IMR-90 (cell line): ENCODE measurements around the gene EVL. TPM values are rescaled to one million over a fixed set of nuclear protein-coding genes. Genes with fewer than 3 reads are reported as not detected.

Experiments
- ATAC-seq: fragments of 200-7000 bp; cut with Tn5 transposase; 2 replicates; pipeline ENCODE4 v1.9.1; 2020; ENCODE audit warnings: low read depth, mild to moderate bottlenecking, moderate library complexity
- BruUV-seq: library from RNA; stranded (reverse); fragments of 400-500 nt; replicated peaks from 2 replicates; lab custom pipeline; 2021; lab: Mats Ljungman, UMichigan
- CTCF ChIA-PET: fragments of 300-600 bp; formaldehyde crosslinking; extraction: SDS; loops from one replicate; lab custom pipeline; 2021; ENCODE audit warnings: antibody characterized with exemption; lab: Yijun Ruan, JAX
- POLR2A ChIA-PET: fragments of 300-600 bp; sonication (Branson Sonifier 250); formaldehyde crosslinking; loops from one replicate; lab custom pipeline; 2022; ENCODE audit warnings: antibody characterized with exemption; ENCODE audit not compliant: unreplicated experiment; lab: Charles Lee
- DNase-seq: peaks from one replicate; pipeline ENCODE4 v3.0.0; 2013
- H2AFZ ChIP-seq: replicated peaks from 2 replicates; pipeline ENCODE3; 2013; ENCODE audit warnings: low read length, mild to moderate bottlenecking; ENCODE audit not compliant: poor library complexity
- H2AK5ac ChIP-seq: 2 replicates; pipeline ENCODE4 v1.6.1; 2013; ENCODE audit warnings: low read depth, low read length, inconsistent platforms
- H2AK9ac ChIP-seq: replicated peaks from 2 replicates; pipeline ENCODE3; 2013; ENCODE audit warnings: mild to moderate bottlenecking, low read depth, low read length, moderate library complexity; ENCODE audit not compliant: poor library complexity
- H2BK120ac ChIP-seq: 2 replicates; pipeline ENCODE4 v1.6.1; 2013; ENCODE audit warnings: low read depth, low read length, inconsistent platforms
- H2BK15ac ChIP-seq: 3 replicates; pipeline ENCODE4 v1.6.1; 2013; ENCODE audit warnings: low read depth, low read length, inconsistent platforms
- H2BK20ac ChIP-seq: 2 replicates; pipeline ENCODE4 v1.6.1; 2013; ENCODE audit warnings: low read depth, mild to moderate bottlenecking, inconsistent platforms, low read length, moderate library complexity
- H2BK5ac ChIP-seq: 2 replicates; pipeline ENCODE4 v1.6.1; 2013; ENCODE audit warnings: mild to moderate bottlenecking, low read depth, low read length, inconsistent platforms; ENCODE audit not compliant: poor library complexity, severe bottlenecking
- H3K14ac ChIP-seq: replicated peaks from 2 replicates; pipeline ENCODE4 v1.6.1; 2013; ENCODE audit warnings: low read depth, low read length, inconsistent platforms
- H3K18ac ChIP-seq: 2 replicates; pipeline ENCODE4 v1.6.1; 2013; ENCODE audit warnings: low read depth, low read length, control low read depth
- H3K23ac ChIP-seq: 2 replicates; pipeline ENCODE4 v1.6.1; 2013; ENCODE audit warnings: low read depth, low read length, inconsistent platforms
- H3K27ac ChIP-seq: 2 replicates; pipeline ENCODE4 v1.5.1; 2013; ENCODE audit warnings: mild to moderate bottlenecking, control low read depth, low read length; ENCODE audit not compliant: insufficient read depth
- H3K27me3 ChIP-seq: 2 replicates; pipeline ENCODE4 v1.6.1; 2013; ENCODE audit warnings: low read length; ENCODE audit not compliant: control insufficient read depth, insufficient read depth
- H3K36me3 ChIP-seq: 2 replicates; pipeline ENCODE4 v1.6.1; 2013; ENCODE audit warnings: low read length, mixed read lengths; ENCODE audit not compliant: control insufficient read depth, insufficient read depth
- H3K4ac ChIP-seq: 2 replicates; pipeline ENCODE4 v1.6.1; 2013; ENCODE audit warnings: low read depth, low read length, inconsistent platforms
- H3K4me1 ChIP-seq: 2 replicates; pipeline ENCODE4 v1.6.1; 2013; ENCODE audit warnings: low read length, mixed read lengths; ENCODE audit not compliant: control insufficient read depth, insufficient read depth
- H3K4me2 ChIP-seq: 2 replicates; pipeline ENCODE4 v1.6.1; 2013; ENCODE audit warnings: low read depth, mild to moderate bottlenecking, control low read depth, low read length, moderate library complexity
- H3K4me3 ChIP-seq: 2 replicates; pipeline ENCODE4 v1.5.1; 2013; ENCODE audit warnings: low read depth, mild to moderate bottlenecking, control low read depth, low read length, moderate library complexity; ENCODE audit not compliant: insufficient read depth
- H3K56ac ChIP-seq: 2 replicates; pipeline ENCODE4 v1.6.1; 2013; ENCODE audit warnings: low read length, inconsistent platforms; ENCODE audit not compliant: insufficient read depth; ENCODE audit errors: extremely low read depth
- H3K79me1 ChIP-seq, 2 experiments: 2 replicates each; pipeline ENCODE4 v1.6.1; 2013; ENCODE audit warnings: low read length in 2 of 2, inconsistent platforms in 1 of 2, low read depth in 1 of 2
- H3K9ac ChIP-seq: 2 replicates; pipeline ENCODE4 v1.6.1; 2013; ENCODE audit warnings: low read depth, low read length, control low read depth
- H3K9me1 ChIP-seq: 2 replicates; pipeline ENCODE4 v1.6.1; 2013; ENCODE audit warnings: low read length, inconsistent platforms; ENCODE audit not compliant: insufficient read depth
- H3K9me3 ChIP-seq: 2 replicates; pipeline ENCODE4 v1.6.1; 2013; ENCODE audit warnings: low read length; ENCODE audit not compliant: control insufficient read depth, insufficient read depth
- H4K20me1 ChIP-seq: 2 replicates; pipeline ENCODE4 v1.6.1; 2013; ENCODE audit warnings: low read length, inconsistent platforms; ENCODE audit not compliant: insufficient read depth
- H4K5ac ChIP-seq: 2 replicates; pipeline ENCODE4 v1.6.1; 2013; ENCODE audit warnings: mild to moderate bottlenecking, low read depth, low read length, control low read depth
- H4K8ac ChIP-seq, 2 experiments: 2 replicates each; pipeline ENCODE4 v1.6.1; 2013; ENCODE audit warnings: low read depth in 2 of 2, low read length in 2 of 2, control low read depth in 1 of 2, inconsistent platforms in 1 of 2
- H4K91ac ChIP-seq: 2 replicates; pipeline ENCODE4 v1.6.1; 2013; ENCODE audit warnings: low read depth, low read length, inconsistent platforms; ENCODE audit not compliant: insufficient read depth
- CHD1 ChIP-seq: IDR thresholded peaks from 2 replicates; pipeline ENCODE4 v1.6.1; 2012; ENCODE audit warnings: low read depth, low read length, improper control_type of control experiment
- MXI1 ChIP-seq: IDR thresholded peaks from 2 replicates; pipeline ENCODE4 v1.6.1; 2012; ENCODE audit warnings: low read depth, mild to moderate bottlenecking, low read length, moderate library complexity, borderline replicate concordance
- RAD21 ChIP-seq: IDR thresholded peaks from 2 replicates; pipeline ENCODE4 v1.6.1; 2012; ENCODE audit warnings: low read length, improper control_type of control experiment
- RCOR1 ChIP-seq: IDR thresholded peaks from 2 replicates; pipeline ENCODE4 v1.6.1; 2012; ENCODE audit warnings: mild to moderate bottlenecking, low read length, improper control_type of control experiment; ENCODE audit not compliant: insufficient replicate concordance
- RFX5 ChIP-seq: IDR thresholded peaks from 2 replicates; pipeline ENCODE4 v1.8.0; 2012; ENCODE audit warnings: low read depth, mild to moderate bottlenecking, low read length, moderate library complexity
- SMC3 ChIP-seq: fragments of 150-350 bp; IDR thresholded peaks from 2 replicates; pipeline ENCODE4 v1.6.1; 2016; ENCODE audit warnings: low read depth, mild to moderate bottlenecking, antibody characterized with exemption, low read length, moderate library complexity
- WGBS, 2 experiments: methylation state at CpG; one replicate each; pipeline versions ENCODE4 v1.1.5 to v1.1.7; 2013; ENCODE audit warnings: missing lambda C conversion rate in 2 of 2; ENCODE audit not compliant: insufficient read length in 1 of 2; ENCODE audit errors: extremely low coverage in 2 of 2; 5-methylcytosine and 5-hydroxymethylcytosine counted together
- dilution Hi-C: fragments of 300-500 bp; cut with HindIII; formaldehyde crosslinking; loops from one replicate; pipeline ENCODE4 v1.14.3; 2018; ENCODE audit warnings: low sequenced_read_pairs; ENCODE audit not compliant: unreplicated experiment
- in situ Hi-C: fragments of 300-500 bp; cut with MboI; formaldehyde crosslinking; loops from 3 replicates; pipeline ENCODE4 v1.14.3; 2019; ENCODE audit warnings: low sequenced_read_pairs, inconsistent platforms, mixed read lengths
- intact Hi-C: fragments of 100-400 bp; cut with micrococcal nuclease; formaldehyde crosslinking; loops from 2 replicates; pipeline ENCODE4 v1.10.0; 2022
- polyA plus RNA-seq, 3 experiments: library from polyadenylated mRNA; depleted of rRNA; stranded (reverse); fragments of >200 nt; gene quantifications; 2 replicates each; pipeline ENCODE4 v1.2.3, GENCODE V29; 2012; ENCODE audit warnings: low replicate concordance in 1 of 3
- total RNA-seq: library from RNA; depleted of rRNA; stranded (reverse); fragments of >200 nt; gene quantifications from 2 replicates; pipeline ENCODE4 v1.2.3, GENCODE V29; 2012
- TF ChIP-seq, protein P1 (sequence below): conservative IDR thresholded peaks from 2 replicates; pipeline ENCODE4 v1.5.1; 2012; ENCODE audit warnings: mild to moderate bottlenecking, low read depth, low read length, improper control_type of control experiment

The EVL gene
- total and polyA plus RNA-seq, 2 of the 4 experiments (the other 2 are of a cell fraction): 7.2 to 36.5 TPM

DNA sequence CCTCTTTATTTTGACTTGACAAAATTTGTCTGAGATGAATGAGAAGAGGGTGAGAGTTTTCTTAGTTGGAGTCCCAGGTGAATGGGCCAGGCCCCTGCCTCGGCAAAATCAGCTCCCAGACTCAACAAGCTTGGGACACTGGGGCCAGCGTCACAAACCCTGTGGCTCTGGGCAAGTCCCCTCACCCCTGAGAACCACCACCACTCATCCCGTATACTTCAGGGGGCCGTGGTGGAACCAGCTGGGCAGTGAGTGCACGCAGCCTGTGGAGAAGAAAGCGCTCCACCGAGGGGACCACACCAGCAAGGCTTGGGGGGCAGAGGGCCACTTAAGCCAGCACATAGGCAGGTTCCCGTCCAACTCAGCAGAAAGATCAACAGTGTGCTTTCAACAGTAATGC is 54.0 kb downstream of the EVL start:
- no peak overlapping the region for H2BK120ac ChIP-seq
- POLR2A ChIA-PET: no interaction called here
- no peak overlapping the region for H2AFZ ChIP-seq
- 92% methylated on average over 6 of the region's 8 CpGs; no CpG with 5 or more reads in 1 of the 2 experiments for WGBS, 2 experiments
- dilution Hi-C loops: no loop called here
- no peak overlapping the region for H3K9ac ChIP-seq
- CTCF ChIA-PET: no interaction called here
- H3K27me3 ChIP-seq: no peaks in the 10 kb centered on the region
- H3K56ac ChIP-seq: no peak overlapping the region
- no peak overlapping the region for H4K8ac ChIP-seq
- H3K23ac ChIP-seq: no peak overlapping the region
- H4K5ac ChIP-seq: no peak overlapping the region
- no peak overlapping the region for H2BK20ac ChIP-seq
- no peak overlapping the region for H2BK15ac ChIP-seq
- intact Hi-C loops: no loop called here
- no peak for TF ChIP-seq SMC3
- no peak for TF ChIP-seq CHD1
- no peak for TF ChIP-seq RFX5
- no peak for TF ChIP-seq RCOR1
- TF ChIP-seq, protein P1, sequence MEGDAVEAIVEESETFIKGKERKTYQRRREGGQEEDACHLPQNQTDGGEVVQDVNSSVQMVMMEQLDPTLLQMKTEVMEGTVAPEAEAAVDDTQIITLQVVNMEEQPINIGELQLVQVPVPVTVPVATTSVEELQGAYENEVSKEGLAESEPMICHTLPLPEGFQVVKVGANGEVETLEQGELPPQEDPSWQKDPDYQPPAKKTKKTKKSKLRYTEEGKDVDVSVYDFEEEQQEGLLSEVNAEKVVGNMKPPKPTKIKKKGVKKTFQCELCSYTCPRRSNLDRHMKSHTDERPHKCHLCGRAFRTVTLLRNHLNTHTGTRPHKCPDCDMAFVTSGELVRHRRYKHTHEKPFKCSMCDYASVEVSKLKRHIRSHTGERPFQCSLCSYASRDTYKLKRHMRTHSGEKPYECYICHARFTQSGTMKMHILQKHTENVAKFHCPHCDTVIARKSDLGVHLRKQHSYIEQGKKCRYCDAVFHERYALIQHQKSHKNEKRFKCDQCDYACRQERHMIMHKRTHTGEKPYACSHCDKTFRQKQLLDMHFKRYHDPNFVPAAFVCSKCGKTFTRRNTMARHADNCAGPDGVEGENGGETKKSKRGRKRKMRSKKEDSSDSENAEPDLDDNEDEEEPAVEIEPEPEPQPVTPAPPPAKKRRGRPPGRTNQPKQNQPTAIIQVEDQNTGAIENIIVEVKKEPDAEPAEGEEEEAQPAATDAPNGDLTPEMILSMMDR: no peak
- TF ChIP-seq MXI1: no peak
- TF ChIP-seq RAD21: no peak
- peaks cover 9% of the 10 kb centered on the region; the same call in 1 of the 2 replicates for H3K9me1 ChIP-seq
- ATAC-seq (no peak), DNase-seq (no peak)
- H3K4me2 ChIP-seq: no peak overlapping the region
- H3K9me3 ChIP-seq: no peaks in the 10 kb centered on the region
- H4K91ac ChIP-seq: no peak overlapping the region
- H4K20me1 ChIP-seq: no peaks in the 10 kb centered on the region
- no TSS peak for BruUV-seq
- H2AK9ac ChIP-seq: no peak overlapping the region
- H3K4me1 ChIP-seq: 0 out of 2 replicates have a peak, but pooled peaks cover 2% of the 10 kb centered on the region
- H3K4me3 ChIP-seq: no peak overlapping the region
- no peak overlapping the region for H3K18ac ChIP-seq
- in situ Hi-C loops: no loop called here
- H3K79me1 ChIP-seq: no peaks in the 10 kb centered on the region
- H3K14ac ChIP-seq: no peak overlapping the region
- H3K4ac ChIP-seq: no peak overlapping the region
- H2AK5ac ChIP-seq: no peak overlapping the region
- H3K27ac ChIP-seq: no peak overlapping the region
- H3K36me3 ChIP-seq: peaks cover 6% of the 10 kb centered on the region; the same call in 1 of the 2 replicates
- H2BK5ac ChIP-seq: no peak overlapping the region
